Lower lobe of right lung (tissue), 2 donors: ENCODE results near the gene PYGM. TPM values are rescaled to one million over a fixed set of nuclear protein-coding genes. Genes with fewer than 3 reads are reported as not detected.

ENCODE experiments used
- ATAC-seq, 2 donors: fragments of 200-7000 bp; cut with Tn5 transposase; one replicate each; pipeline ENCODE4 v1.9.1; 2020 to 2022; ENCODE audit warnings: mild to moderate bottlenecking in 2 of 2, moderate library complexity in 2 of 2
- DNase-seq: peaks from one replicate; pipeline ENCODE4 v3.0.0-alpha.2; 2020
- H3K27ac ChIP-seq: fragments of 200-600 bp; one replicate; pipeline ENCODE4 v1.8.0; 2022
- H3K27me3 ChIP-seq: fragments of 200-600 bp; one replicate; pipeline ENCODE4 v1.8.0; 2022; ENCODE audit warnings: low read depth
- H3K36me3 ChIP-seq: fragments of 200-600 bp; one replicate; pipeline ENCODE4 v1.8.0; 2022; ENCODE audit warnings: mild to moderate bottlenecking
- H3K4me1 ChIP-seq: fragments of 200-600 bp; one replicate; pipeline ENCODE4 v1.8.0; 2022
- H3K4me3 ChIP-seq: fragments of 200-600 bp; one replicate; pipeline ENCODE4 v1.8.0; 2022; ENCODE audit warnings: mild to moderate bottlenecking
- H3K9me3 ChIP-seq: fragments of 200-600 bp; one replicate; pipeline ENCODE4 v1.8.0; 2022
- CTCF ChIP-seq: fragments of 200-600 bp; IDR thresholded peaks from one replicate; pipeline ENCODE4 v1.8.0; 2022; ENCODE audit warnings: antibody characterized with exemption, mild to moderate bottlenecking
- intact Hi-C: fragments of 100-400 bp; cut with DNase I; formaldehyde crosslinking; loops from one replicate; pipeline ENCODE4 v1.11.0; 2022
- total RNA-seq: library from RNA; stranded (reverse); fragmentation: NEBNext Ultra II Directional; extraction: Animal tissue kit (Norgen Biotek cat#: 25700); gene quantifications from one replicate; pipeline ENCODE4 v1.2.1, GENCODE V29; 2021
- donor health status: DM: no; HTN: yes; CAD: no; lungs with severe emphysema.

Gene PYGM
- total RNA-seq, 1 donor from 2014 or later: 2.6 TPM

- TF ChIP-seq CTCF: no peak
- Histone ChIP-seq H3K36me3 (no peaks in the 10 kb centered on the region), H3K4me3 (no peak overlapping the region), H3K27me3 (no peaks in the 10 kb centered on the region), H3K9me3 (no peaks in the 10 kb centered on the region), H3K27ac (no peak overlapping the region), H3K4me1 (peaks cover 5% of the 10 kb centered on the region)
- ATAC-seq (no peak), DNase-seq (no peak)
- intact Hi-C loops: no loop called here
These were observed 9.3 kb downstream of the PYGM start for GRCh38 chr11:64750361-64751054.

GRCh38 chr11:64747961-64748665, 11.7 kb downstream of the PYGM start:
- H3K27me3 ChIP-seq: peaks cover 6% of the 10 kb centered on the region
- no peaks in the 10 kb centered on the region for H3K9me3 ChIP-seq
- peaks cover 23% of the 10 kb centered on the region for H3K4me1 ChIP-seq
- no peak overlapping the region for H3K4me3 ChIP-seq
- DNase-seq (no peak), ATAC-seq (no peak)
- no peak overlapping the region for H3K27ac ChIP-seq
- intact Hi-C loops: no loop called here
- no peaks in the 10 kb centered on the region for H3K36me3 ChIP-seq
- TF ChIP-seq CTCF: no peak

- intact Hi-C loops: no loop called here
- Histone ChIP-seq H3K36me3 (no peaks in the 10 kb centered on the region), H3K27me3 (peaks cover 14% of the 10 kb centered on the region), H3K9me3 (no peaks in the 10 kb centered on the region), H3K4me3 (no peak overlapping the region), H3K27ac (peak overlapping the region; percentile 94), H3K4me1 (peaks cover 38% of the 10 kb centered on the region)
- no peak for ATAC-seq
- TF ChIP-seq CTCF: no peak
- DNase-seq: no peak
These were observed 13.3 kb downstream of the PYGM start for GRCh38 chr11:64746486-64746885.

- H3K9me3 ChIP-seq: no peaks in the 10 kb centered on the region
- no peaks in the 10 kb centered on the region for H3K36me3 ChIP-seq
- H3K27ac ChIP-seq: peak overlapping the region; percentile 94
- H3K4me1 ChIP-seq: peaks cover 40% of the 10 kb centered on the region
- H3K4me3 ChIP-seq: peak overlapping the region; percentile 76
- DNase-seq (peak; percentile 90), ATAC-seq (peak; percentile 59 to 63)
- intact Hi-C loops: no loop called here
- no peak for TF ChIP-seq CTCF
- peaks cover 14% of the 10 kb centered on the region for H3K27me3 ChIP-seq
These were observed 14.0 kb downstream of the PYGM start for GRCh38 chr11:64745521-64746328.

DNA sequence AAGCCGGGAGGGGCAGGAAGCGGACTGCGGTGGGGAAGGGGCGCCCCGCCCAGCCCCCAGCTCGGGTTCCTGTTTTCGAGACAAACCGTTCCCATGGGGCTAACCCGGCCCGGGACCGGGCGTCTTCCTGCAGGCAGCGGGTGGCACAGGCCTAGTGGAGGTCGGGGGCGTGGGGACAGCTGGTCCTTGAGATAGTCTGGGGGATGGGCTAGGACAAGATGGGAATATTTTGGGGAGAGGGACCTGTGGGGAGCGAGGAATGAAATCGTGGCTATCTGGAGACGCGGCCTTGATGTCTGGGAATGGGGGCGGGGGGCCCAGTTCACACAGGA, 14.6 kb downstream of the PYGM start:
- H3K27me3 ChIP-seq: peaks cover 14% of the 10 kb centered on the region
- peaks cover 40% of the 10 kb centered on the region for H3K4me1 ChIP-seq
- TF ChIP-seq CTCF: no peak
- peak overlapping the region; percentile 94 for H3K27ac ChIP-seq
- peak; percentile 38 to 47 for ATAC-seq
- DNase-seq: peak; percentile 93
- peak overlapping the region; percentile 76 for H3K4me3 ChIP-seq
- H3K36me3 ChIP-seq: no peaks in the 10 kb centered on the region
- intact Hi-C loops: no loop called here
- no peaks in the 10 kb centered on the region for H3K9me3 ChIP-seq
